ENCODE data around the gene NLGN1.
"Not testable (repeated sequence)": the region's sequence is repeated elsewhere in the genome, so short reads cannot be mapped to it uniquely, and the experiment has no call there.

The NLGN1 gene

DNA sequence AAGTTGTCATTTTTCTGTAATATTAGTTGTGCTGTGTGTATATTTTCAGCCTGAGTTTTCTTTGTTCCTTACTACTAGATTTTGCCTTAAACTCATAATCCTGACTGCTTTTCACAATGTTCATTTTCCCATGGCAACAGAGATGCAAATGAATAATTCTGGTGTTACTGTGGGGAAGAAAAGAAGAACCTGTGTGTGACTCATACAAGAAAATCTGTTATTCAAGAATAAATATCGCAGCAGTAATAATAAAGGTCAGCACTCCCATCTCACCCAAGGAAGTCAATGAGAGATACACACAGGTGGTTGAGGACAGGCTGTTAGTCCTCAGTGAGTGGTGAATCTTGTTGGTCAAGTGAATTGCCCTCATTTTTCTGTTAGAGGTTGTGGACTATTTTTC, 805.0 kb downstream of the NLGN1 start:
- TF ChIP-seq, protein P1, sequence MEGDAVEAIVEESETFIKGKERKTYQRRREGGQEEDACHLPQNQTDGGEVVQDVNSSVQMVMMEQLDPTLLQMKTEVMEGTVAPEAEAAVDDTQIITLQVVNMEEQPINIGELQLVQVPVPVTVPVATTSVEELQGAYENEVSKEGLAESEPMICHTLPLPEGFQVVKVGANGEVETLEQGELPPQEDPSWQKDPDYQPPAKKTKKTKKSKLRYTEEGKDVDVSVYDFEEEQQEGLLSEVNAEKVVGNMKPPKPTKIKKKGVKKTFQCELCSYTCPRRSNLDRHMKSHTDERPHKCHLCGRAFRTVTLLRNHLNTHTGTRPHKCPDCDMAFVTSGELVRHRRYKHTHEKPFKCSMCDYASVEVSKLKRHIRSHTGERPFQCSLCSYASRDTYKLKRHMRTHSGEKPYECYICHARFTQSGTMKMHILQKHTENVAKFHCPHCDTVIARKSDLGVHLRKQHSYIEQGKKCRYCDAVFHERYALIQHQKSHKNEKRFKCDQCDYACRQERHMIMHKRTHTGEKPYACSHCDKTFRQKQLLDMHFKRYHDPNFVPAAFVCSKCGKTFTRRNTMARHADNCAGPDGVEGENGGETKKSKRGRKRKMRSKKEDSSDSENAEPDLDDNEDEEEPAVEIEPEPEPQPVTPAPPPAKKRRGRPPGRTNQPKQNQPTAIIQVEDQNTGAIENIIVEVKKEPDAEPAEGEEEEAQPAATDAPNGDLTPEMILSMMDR (conservative IDR thresholded peaks at IDR 0.05; ENCODE audit: control insufficient read depth, insufficient read depth, low read depth, low read length): no peak
- H3K4me3 ChIP-seq (ENCODE audit: control insufficient read depth, low read depth, low read length): no peak overlapping the region
- DNase-seq (ENCODE audit: low read depth): peak; percentile 25

DNA sequence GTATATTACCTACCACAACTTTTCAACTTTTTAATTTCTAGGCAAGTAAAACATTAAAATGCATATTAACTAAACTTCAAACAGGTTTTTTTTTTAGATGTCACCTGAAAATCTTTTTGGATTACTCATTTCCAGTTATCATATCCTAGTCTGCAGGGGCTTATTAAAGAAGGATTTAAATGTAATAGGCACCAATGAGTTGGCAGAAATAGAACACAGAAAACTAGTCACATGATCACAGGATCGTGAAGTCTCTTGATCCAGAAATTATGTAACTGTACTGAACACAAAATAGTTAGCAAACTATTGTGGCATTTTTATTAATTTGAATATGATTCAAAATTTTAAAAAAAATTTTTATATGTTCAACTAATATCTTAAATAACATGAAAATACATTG, 807.2 kb downstream of the NLGN1 start:
- H3K4me3 ChIP-seq (ENCODE audit: control insufficient read depth, low read depth, low read length): no peak overlapping the region
- TF ChIP-seq, protein P1 (conservative IDR thresholded peaks at IDR 0.05; ENCODE audit: control insufficient read depth, insufficient read depth, low read depth, low read length): no peak
- no peak for DNase-seq (ENCODE audit: low read depth)

- TF ChIP-seq, protein P1 (conservative IDR thresholded peaks at IDR 0.05; ENCODE audit: control insufficient read depth, insufficient read depth, low read depth, low read length): no peak
- H3K4me3 ChIP-seq (ENCODE audit: control insufficient read depth, low read depth, low read length): no peak overlapping the region
- no peak for DNase-seq (ENCODE audit: low read depth)
Observed at GRCh38 chr3:174206607-174207192, 809.2 kb downstream of the NLGN1 start.

- no peak overlapping the region for H3K4me3 ChIP-seq (ENCODE audit: control insufficient read depth, low read depth, low read length)
- TF ChIP-seq, protein P1 (conservative IDR thresholded peaks at IDR 0.05; ENCODE audit: control insufficient read depth, insufficient read depth, low read depth, low read length): no peak
- DNase-seq (ENCODE audit: low read depth): no peak
Observed at GRCh38 chr3:174208161-174208560, 810.6 kb downstream of the NLGN1 start.

DNA sequence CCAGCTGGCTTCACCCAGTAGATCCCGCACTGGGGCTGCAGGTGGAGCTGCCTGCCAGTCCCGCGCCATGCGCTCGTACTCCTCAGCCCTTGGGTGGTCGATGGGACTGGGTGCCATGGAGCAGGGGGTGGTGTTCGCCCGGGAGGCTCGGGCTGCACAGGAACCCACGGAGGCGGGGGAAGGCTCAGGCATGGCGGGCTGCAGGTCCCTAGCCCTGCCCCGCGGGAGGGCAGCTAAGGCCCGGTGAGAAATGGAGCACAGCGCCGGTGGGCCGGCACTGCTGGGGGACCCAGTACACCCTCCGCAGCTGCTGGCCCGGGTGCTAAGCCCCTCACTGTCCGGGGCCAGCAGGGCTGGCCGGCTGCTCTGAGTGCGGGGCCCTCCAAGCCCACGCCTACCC, 814.4 kb downstream of the NLGN1 start:
- DNase-seq (ENCODE audit: low read depth); H3K4me3 ChIP-seq (ENCODE audit: control insufficient read depth, low read depth, low read length): not testable (repeated sequence)

- TF ChIP-seq, protein P1 (conservative IDR thresholded peaks at IDR 0.05; ENCODE audit: control insufficient read depth, insufficient read depth, low read depth, low read length): no peak
Observed at GRCh38 chr3:174215456-174215855, 817.9 kb downstream of the NLGN1 start.

GRCh38 chr3:174216019-174216418, 818.5 kb downstream of the NLGN1 start:
- no peak for DNase-seq (ENCODE audit: low read depth)
- TF ChIP-seq, protein P1 (conservative IDR thresholded peaks at IDR 0.05; ENCODE audit: control insufficient read depth, insufficient read depth, low read depth, low read length): no peak
- no peak overlapping the region for H3K4me3 ChIP-seq (ENCODE audit: control insufficient read depth, low read depth, low read length)

More at GRCh38 chr3:174215456-174215855, 817.9 kb downstream of the NLGN1 start:
- DNase-seq (ENCODE audit: low read depth): no peak
- H3K4me3 ChIP-seq (ENCODE audit: control insufficient read depth, low read depth, low read length): no peak overlapping the region
